ENCODE measurements around the gene PRR14. TPM values are rescaled to one million over a fixed set of nuclear protein-coding genes. Genes with fewer than 3 reads are reported as not detected.

PRR14 gene
- total and polyA plus RNA-seq, 2 of the 8 experiments (the other 6 are each of a cell fraction or from before 2014, with no cell fraction given), result 3.6 to 16.1 TPM

DNA sequence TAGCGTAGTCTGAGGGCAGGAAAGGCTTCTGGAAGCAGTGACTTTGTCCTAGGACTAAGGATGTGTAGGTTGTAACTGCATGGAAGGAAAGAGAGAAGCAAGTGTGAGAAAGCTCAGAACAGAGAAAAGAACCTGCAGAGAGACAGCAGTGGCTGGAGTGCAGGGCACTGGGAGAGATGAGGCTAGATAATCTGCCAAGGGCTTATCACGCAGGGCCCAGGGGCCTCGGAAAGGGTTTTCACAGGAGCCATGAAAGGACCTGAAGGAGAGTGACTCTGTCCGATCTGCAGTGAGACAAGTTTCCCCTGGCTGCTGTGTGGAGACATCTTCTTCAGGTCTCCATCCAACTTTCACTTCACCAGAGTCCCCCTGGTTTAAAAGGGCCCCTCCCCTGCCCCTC, 41.1 kb downstream of the PRR14 start:
- no peak overlapping the region for H3K56ac ChIP-seq (replicated peaks; ENCODE audit: insufficient read length, low read depth, low read length)
- no peak overlapping the region for H3K4ac ChIP-seq (replicated peaks; ENCODE audit: insufficient read length, low read depth, low read length)
- H3K4me3 ChIP-seq (ENCODE audit: extremely low read depth in 1 of 4, insufficient read depth in 2 of 4, low read depth in 3 of 4, low read length in 4 of 4), result peak overlapping the region in 1 of 4 experiments; percentile 15; a peak in 2 of 8 replicates
- H3K14ac ChIP-seq (ENCODE audit: insufficient read length), result no peak overlapping the region
- no peaks in the 10 kb centered on the region for H3K23me2 ChIP-seq (ENCODE audit: low read depth, low read length)
- H3K9me3 ChIP-seq (ENCODE audit: insufficient read depth in 2 of 2, low read depth in 1 of 2, low read length in 1 of 2), result no peaks in the 10 kb centered on the region
- POLR2A ChIA-PET (ENCODE audit: partially characterized antibody), result interaction anchor here (2.6 to 2.7 kb wide), 2 partner anchors 14 to 33 kb away, joined by 11 to 16 read pairs; partner anchors contain the start of gene FBRS
- peaks cover 5 to 24% of the 10 kb centered on the region in 2 experiments for H4K20me1 ChIP-seq (replicated peaks in 1 of 2; ENCODE audit: control insufficient read depth in 1 of 2, insufficient read depth in 2 of 2, low read length in 2 of 2)
- H2BK5ac ChIP-seq (ENCODE audit: low read depth, low read length), result no peak overlapping the region
- H2BK12ac ChIP-seq (ENCODE audit: low read depth, low read length), result no peak overlapping the region
- WGBS, 2 experiments (ENCODE audit: extremely low coverage in 1 of 2, insufficient coverage in 1 of 2, insufficient read length in 1 of 2, insufficient replicate concordance in 2 of 2, low coverage in 1 of 2, low lambda C conversion rate in 2 of 2, missing lambda C conversion rate in 1 of 2), result 45% methylated on average over 4 of the region's 4 CpGs; no CpG with 5 or more reads in 1 of the 2 experiments
- H4K8ac ChIP-seq (ENCODE audit: extremely low read depth, insufficient read depth, low read length), result no peak overlapping the region
- TF ChIP-seq BACH1 (IDR thresholded peaks at IDR 0.05; ENCODE audit: low read length), result no peak
- no peak for TF ChIP-seq HDAC2 (IDR thresholded peaks at IDR 0.05; ENCODE audit: borderline replicate concordance in 1 of 2, low read depth in 2 of 2, low read length in 2 of 2)
- TF ChIP-seq, protein P1, sequence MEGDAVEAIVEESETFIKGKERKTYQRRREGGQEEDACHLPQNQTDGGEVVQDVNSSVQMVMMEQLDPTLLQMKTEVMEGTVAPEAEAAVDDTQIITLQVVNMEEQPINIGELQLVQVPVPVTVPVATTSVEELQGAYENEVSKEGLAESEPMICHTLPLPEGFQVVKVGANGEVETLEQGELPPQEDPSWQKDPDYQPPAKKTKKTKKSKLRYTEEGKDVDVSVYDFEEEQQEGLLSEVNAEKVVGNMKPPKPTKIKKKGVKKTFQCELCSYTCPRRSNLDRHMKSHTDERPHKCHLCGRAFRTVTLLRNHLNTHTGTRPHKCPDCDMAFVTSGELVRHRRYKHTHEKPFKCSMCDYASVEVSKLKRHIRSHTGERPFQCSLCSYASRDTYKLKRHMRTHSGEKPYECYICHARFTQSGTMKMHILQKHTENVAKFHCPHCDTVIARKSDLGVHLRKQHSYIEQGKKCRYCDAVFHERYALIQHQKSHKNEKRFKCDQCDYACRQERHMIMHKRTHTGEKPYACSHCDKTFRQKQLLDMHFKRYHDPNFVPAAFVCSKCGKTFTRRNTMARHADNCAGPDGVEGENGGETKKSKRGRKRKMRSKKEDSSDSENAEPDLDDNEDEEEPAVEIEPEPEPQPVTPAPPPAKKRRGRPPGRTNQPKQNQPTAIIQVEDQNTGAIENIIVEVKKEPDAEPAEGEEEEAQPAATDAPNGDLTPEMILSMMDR (IDR thresholded peaks at IDR 0.05; ENCODE audit: control extremely low read depth in 1 of 3, insufficient read depth in 1 of 3, low read depth in 1 of 3, low read length in 3 of 3), result no peak
- TF ChIP-seq NRF1 (IDR thresholded peaks at IDR 0.05; ENCODE audit: low read depth, low read length), result no peak
- no peak for TF ChIP-seq CEBPB (IDR thresholded peaks at IDR 0.05; ENCODE audit: low read depth, low read length)
- TF ChIP-seq, protein P2, sequence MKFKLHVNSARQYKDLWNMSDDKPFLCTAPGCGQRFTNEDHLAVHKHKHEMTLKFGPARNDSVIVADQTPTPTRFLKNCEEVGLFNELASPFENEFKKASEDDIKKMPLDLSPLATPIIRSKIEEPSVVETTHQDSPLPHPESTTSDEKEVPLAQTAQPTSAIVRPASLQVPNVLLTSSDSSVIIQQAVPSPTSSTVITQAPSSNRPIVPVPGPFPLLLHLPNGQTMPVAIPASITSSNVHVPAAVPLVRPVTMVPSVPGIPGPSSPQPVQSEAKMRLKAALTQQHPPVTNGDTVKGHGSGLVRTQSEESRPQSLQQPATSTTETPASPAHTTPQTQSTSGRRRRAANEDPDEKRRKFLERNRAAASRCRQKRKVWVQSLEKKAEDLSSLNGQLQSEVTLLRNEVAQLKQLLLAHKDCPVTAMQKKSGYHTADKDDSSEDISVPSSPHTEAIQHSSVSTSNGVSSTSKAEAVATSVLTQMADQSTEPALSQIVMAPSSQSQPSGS (IDR thresholded peaks at IDR 0.05; ENCODE audit: low read length), result no peak
- no peak for TF ChIP-seq SIRT6 (IDR thresholded peaks at IDR 0.05; ENCODE audit: low read length)
- TF ChIP-seq BRCA1 (IDR thresholded peaks at IDR 0.05; ENCODE audit: low read depth, low read length), result no peak
- TF ChIP-seq POLR2AphosphoS5 (IDR thresholded peaks at IDR 0.05; ENCODE audit: low read depth, low read length), result no peak
- H3K27ac ChIP-seq (ENCODE audit: low read depth, low read length), result no peak overlapping the region
- no peak for DNase-seq (ENCODE audit: low read depth in 1 of 2, low spot score in 2 of 2)
- H3K9ac ChIP-seq (replicated peaks in 1 of 4; ENCODE audit: extremely low read depth in 1 of 4, low read depth in 3 of 4, low read length in 3 of 4), result no peak overlapping the region
- peaks cover 74 to 95% (median 84%) of the 10 kb centered on the region in 4 experiments for H3K27me3 ChIP-seq (replicated peaks in 1 of 4; ENCODE audit: control insufficient read depth in 3 of 4, extremely low read depth in 1 of 4, insufficient read depth in 3 of 4, low read length in 3 of 4)
- H3K4me1 ChIP-seq (replicated peaks in 1 of 4; ENCODE audit: control insufficient read depth in 3 of 4, insufficient read depth in 4 of 4, low read length in 3 of 4), result peaks cover 0 to 5% (median 3%) of the 10 kb centered on the region in 4 experiments; a peak in 6 of 7 replicates
- CTCF ChIA-PET (ENCODE audit: partially characterized antibody), result interaction anchor here (0.6 to 6.6 kb wide), 4 partner anchors 9 to 731 kb away, joined by 3 to 48 read pairs (median 4); partner anchors contain the start of gene PRR14
- H4K5ac ChIP-seq (ENCODE audit: insufficient read length, low read depth, low read length), result no peak overlapping the region
- no peak overlapping the region for H4K91ac ChIP-seq (replicated peaks; ENCODE audit: insufficient read length, low read length)
- no peak overlapping the region for H2BK15ac ChIP-seq (ENCODE audit: low read length)
- no peak for FAIRE-seq
- H3K36me3 ChIP-seq (ENCODE audit: control insufficient read depth in 2 of 4, insufficient read depth in 4 of 4, low read length in 3 of 4), result no peaks in the 10 kb centered on the region
- H3K79me2 ChIP-seq (ENCODE audit: control insufficient read depth in 1 of 2, insufficient read depth in 2 of 2, low read length in 2 of 2), result no peaks in the 10 kb centered on the region
- H2AFZ ChIP-seq (ENCODE audit: low read length), result no peak overlapping the region
- H3K4me2 ChIP-seq (ENCODE audit: insufficient read depth in 1 of 2, low read depth in 2 of 2, low read length in 2 of 2), result peak overlapping the region; percentile 43 to 52; a peak in 1 of 4 replicates
- no peaks in the 10 kb centered on the region for H3K79me1 ChIP-seq (ENCODE audit: low read depth, low read length)
- H2BK20ac ChIP-seq (ENCODE audit: low read length), result no peak overlapping the region
- H3K23ac ChIP-seq (ENCODE audit: insufficient read length), result no peak overlapping the region
- H2BK120ac ChIP-seq (replicated peaks; ENCODE audit: low read depth, low read length), result no peak overlapping the region
- no peak overlapping the region for H2AK5ac ChIP-seq (ENCODE audit: low read depth, low read length)
- H3K18ac ChIP-seq (ENCODE audit: extremely low read depth, low read length), result no peak overlapping the region

Data from H1 (cell line).